ENCODE data around the gene MEIS1. TPM values are rescaled to one million over a fixed set of nuclear protein-coding genes. Genes with fewer than 3 reads are reported as not detected.

MEIS1 gene
- total and polyA plus RNA-seq, 2 of the 8 experiments (the other 6 are each of a cell fraction or from before 2014, with no cell fraction given): 0.17 to 1.2 TPM

DNA sequence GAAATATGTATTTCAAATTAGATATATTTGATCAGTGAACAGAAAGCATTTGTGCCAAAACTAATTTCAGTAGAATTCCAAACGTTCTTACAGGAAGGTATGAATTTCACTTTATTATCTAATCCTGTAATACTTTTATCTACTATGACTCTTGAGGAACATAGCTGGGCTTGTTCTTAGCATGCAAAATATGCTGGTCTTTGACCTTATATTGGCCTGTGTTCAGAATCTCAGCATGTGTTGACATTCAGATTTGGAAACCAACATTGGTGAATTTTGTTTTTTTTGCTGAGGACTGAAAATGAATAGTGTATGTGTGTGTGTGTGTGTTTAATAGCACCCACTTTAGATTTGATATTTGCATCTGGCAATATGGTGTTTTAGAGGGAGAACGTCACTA, 112.2 kb downstream of the MEIS1 start (continued):
- TF ChIP-seq ATF3 (IDR thresholded peaks at IDR 0.05; ENCODE audit: insufficient read depth, low read depth, low read length): no peak
- no peak for TF ChIP-seq SIN3A (conservative IDR thresholded peaks at IDR 0.05 in 1 of 2, IDR thresholded peaks at IDR 0.05 in 1 of 2; ENCODE audit: low read depth in 1 of 2, low read length in 2 of 2)
- no peak for TF ChIP-seq ASH2L (IDR thresholded peaks at IDR 0.05; ENCODE audit: low read length)
- no peak for TF ChIP-seq ZNF274 (IDR thresholded peaks at IDR 0.05; ENCODE audit: borderline replicate concordance, extremely low read depth, low read length)

Data from H1 (cell line).